Measurements from ENCODE around the gene BBS5.

DNA sequence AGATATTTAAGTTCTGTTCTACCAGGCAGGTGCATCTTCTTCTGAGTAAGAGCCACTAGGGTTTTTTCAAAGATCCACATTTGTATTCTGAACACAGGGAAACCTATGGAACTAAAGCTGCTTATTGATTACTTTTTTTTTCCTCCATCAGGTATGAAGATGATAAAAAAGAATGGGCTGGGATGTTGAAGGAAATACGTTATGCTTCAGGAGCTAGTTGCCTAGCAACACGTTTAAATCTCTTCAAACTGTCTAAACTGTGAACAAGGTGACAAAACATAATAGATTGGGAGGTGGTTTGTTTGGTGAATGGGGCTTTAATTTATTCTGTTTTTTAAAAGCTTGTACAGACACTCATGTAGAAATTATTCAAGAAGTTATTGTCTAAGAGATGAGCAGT lies 46.1 kb downstream of the BBS5 start:
- TF ChIP-seq EZH2 (IDR thresholded peaks at IDR 0.05; ENCODE audit: borderline replicate concordance, insufficient read depth, low read length, poor library complexity, severe bottlenecking) (no peak), POLR2AphosphoS5 (IDR thresholded peaks at IDR 0.05) (no peak), TAF1 (IDR thresholded peaks at IDR 0.05; ENCODE audit: low read depth) (no peak)
- TF ChIP-seq, protein P1, sequence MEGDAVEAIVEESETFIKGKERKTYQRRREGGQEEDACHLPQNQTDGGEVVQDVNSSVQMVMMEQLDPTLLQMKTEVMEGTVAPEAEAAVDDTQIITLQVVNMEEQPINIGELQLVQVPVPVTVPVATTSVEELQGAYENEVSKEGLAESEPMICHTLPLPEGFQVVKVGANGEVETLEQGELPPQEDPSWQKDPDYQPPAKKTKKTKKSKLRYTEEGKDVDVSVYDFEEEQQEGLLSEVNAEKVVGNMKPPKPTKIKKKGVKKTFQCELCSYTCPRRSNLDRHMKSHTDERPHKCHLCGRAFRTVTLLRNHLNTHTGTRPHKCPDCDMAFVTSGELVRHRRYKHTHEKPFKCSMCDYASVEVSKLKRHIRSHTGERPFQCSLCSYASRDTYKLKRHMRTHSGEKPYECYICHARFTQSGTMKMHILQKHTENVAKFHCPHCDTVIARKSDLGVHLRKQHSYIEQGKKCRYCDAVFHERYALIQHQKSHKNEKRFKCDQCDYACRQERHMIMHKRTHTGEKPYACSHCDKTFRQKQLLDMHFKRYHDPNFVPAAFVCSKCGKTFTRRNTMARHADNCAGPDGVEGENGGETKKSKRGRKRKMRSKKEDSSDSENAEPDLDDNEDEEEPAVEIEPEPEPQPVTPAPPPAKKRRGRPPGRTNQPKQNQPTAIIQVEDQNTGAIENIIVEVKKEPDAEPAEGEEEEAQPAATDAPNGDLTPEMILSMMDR (IDR thresholded peaks at IDR 0.05; ENCODE audit: poor library complexity, severe bottlenecking), result no peak

Data from neural cell (in vitro differentiated cells).